Measurements from ENCODE around the gene BRINP3. TPM values are rescaled to one million over a fixed set of nuclear protein-coding genes. Genes with fewer than 3 reads are reported as not detected.
A peak's percentile ranks its signal among the peaks of the same experiment; 100 is the strongest.

Gene BRINP3
- total RNA-seq, 1 experiment from 2014 or later = not detected

DNA sequence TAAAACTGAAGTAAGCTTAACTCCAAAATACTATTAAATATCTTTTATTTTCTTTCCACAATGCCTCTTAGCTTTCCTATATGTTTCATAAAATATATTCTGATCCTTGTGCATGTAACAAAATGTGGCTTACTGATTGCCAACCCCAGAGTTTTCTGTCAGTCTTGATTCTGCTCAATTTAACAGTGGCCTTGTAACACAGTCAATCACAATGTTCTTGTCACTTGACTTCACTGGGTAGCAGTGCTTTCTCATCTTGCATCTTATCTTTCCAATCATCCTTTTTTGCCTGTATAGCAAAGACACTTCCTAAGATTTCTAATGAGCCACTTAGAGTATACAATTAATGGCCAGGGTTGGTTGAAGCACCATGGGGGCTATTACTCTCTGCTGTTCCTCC is 19.9 kb upstream of the BRINP3 start:
- Histone ChIP-seq H3K27ac (ENCODE audit: low read length) (no peak overlapping the region), H3K9ac (ENCODE audit: low read length) (no peak overlapping the region), H3K9me2 (replicated peaks; ENCODE audit: low read length) (no peaks in the 10 kb centered on the region), H2AFZ (ENCODE audit: low read length) (no peak overlapping the region), H3K4me3 (ENCODE audit: low read length) (no peak overlapping the region), H3K4me2 (ENCODE audit: low read length) (no peak overlapping the region), H3K4me1 (ENCODE audit: insufficient read depth, low read length) (no peaks in the 10 kb centered on the region), H4K20me1 (ENCODE audit: low read length) (no peaks in the 10 kb centered on the region), H3F3A (ENCODE audit: low read length, unreplicated experiment) (no peaks in the 10 kb centered on the region), H3K79me2 (ENCODE audit: low read length) (no peaks in the 10 kb centered on the region), H3K27me3 (ENCODE audit: low read length) (peaks cover 24% of the 10 kb centered on the region; the same call in 1 of the 2 replicates), H3K36me3 (ENCODE audit: low read depth, low read length) (no peaks in the 10 kb centered on the region), H3K9me3 (ENCODE audit: low read length) (no peaks in the 10 kb centered on the region)
- TF ChIP-seq, protein P1, sequence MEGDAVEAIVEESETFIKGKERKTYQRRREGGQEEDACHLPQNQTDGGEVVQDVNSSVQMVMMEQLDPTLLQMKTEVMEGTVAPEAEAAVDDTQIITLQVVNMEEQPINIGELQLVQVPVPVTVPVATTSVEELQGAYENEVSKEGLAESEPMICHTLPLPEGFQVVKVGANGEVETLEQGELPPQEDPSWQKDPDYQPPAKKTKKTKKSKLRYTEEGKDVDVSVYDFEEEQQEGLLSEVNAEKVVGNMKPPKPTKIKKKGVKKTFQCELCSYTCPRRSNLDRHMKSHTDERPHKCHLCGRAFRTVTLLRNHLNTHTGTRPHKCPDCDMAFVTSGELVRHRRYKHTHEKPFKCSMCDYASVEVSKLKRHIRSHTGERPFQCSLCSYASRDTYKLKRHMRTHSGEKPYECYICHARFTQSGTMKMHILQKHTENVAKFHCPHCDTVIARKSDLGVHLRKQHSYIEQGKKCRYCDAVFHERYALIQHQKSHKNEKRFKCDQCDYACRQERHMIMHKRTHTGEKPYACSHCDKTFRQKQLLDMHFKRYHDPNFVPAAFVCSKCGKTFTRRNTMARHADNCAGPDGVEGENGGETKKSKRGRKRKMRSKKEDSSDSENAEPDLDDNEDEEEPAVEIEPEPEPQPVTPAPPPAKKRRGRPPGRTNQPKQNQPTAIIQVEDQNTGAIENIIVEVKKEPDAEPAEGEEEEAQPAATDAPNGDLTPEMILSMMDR (conservative IDR thresholded peaks at IDR 0.05; ENCODE audit: low read depth, low read length) = no peak
- TF ChIP-seq EZH2 (IDR thresholded peaks at IDR 0.05; ENCODE audit: low read length, unreplicated experiment) (no peak), EZH2phosphoT487 (IDR thresholded peaks at IDR 0.05; ENCODE audit: borderline replicate concordance, low read length) (no peak)
- DNase-seq (no peak), ATAC-seq (no peak)
- BruUV-seq (replicated peaks) = no TSS peak
- intact Hi-C loops (cut with micrococcal nuclease) = no loop called here
- ChIA-PET CTCF (no interaction called here), POLR2A (ENCODE audit: unreplicated experiment) (no interaction called here)

DNA sequence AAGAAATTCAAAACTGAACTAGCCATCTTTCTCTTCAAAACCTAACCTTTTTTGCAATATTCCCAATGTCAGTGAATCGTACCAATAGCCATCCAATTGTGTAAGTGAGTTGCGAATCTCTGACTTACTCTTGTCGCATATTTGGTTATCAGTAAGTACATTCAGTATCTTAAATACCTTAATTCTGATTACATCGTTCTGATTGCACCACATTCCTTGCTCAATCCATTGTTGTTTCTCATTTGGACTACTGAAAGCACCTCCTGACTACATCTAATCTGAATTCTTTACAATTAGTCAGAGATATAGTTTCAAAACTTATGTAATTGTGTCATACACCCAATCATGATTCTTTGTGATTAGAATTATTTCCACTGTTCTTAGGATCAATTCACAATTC is 16.8 kb upstream of the BRINP3 start:
- Histone ChIP-seq H3K27me3 (ENCODE audit: low read length) (peaks cover 16% of the 10 kb centered on the region; the same call in 1 of the 2 replicates), H3K9me2 (replicated peaks; ENCODE audit: low read length) (no peaks in the 10 kb centered on the region), H3K27ac (ENCODE audit: low read length) (no peak overlapping the region), H3K79me2 (ENCODE audit: low read length) (no peaks in the 10 kb centered on the region), H3F3A (ENCODE audit: low read length, unreplicated experiment) (no peaks in the 10 kb centered on the region), H3K9ac (ENCODE audit: low read length) (no peak overlapping the region), H3K4me3 (ENCODE audit: low read length) (no peak overlapping the region), H3K9me3 (ENCODE audit: low read length) (no peaks in the 10 kb centered on the region), H2AFZ (ENCODE audit: low read length) (no peak overlapping the region), H3K4me1 (ENCODE audit: insufficient read depth, low read length) (no peaks in the 10 kb centered on the region), H4K20me1 (ENCODE audit: low read length) (no peaks in the 10 kb centered on the region), H3K4me2 (ENCODE audit: low read length) (no peak overlapping the region), H3K36me3 (ENCODE audit: low read depth, low read length) (no peaks in the 10 kb centered on the region)
- CTCF ChIA-PET = no interaction called here
- no peak for DNase-seq
- BruUV-seq (replicated peaks) = no TSS peak
- intact Hi-C loops (cut with micrococcal nuclease) = no loop called here
- POLR2A ChIA-PET (ENCODE audit: unreplicated experiment) = no interaction called here
- TF ChIP-seq, protein P1 (conservative IDR thresholded peaks at IDR 0.05; ENCODE audit: low read depth, low read length) = no peak
- TF ChIP-seq EZH2 (IDR thresholded peaks at IDR 0.05; ENCODE audit: low read length, unreplicated experiment) = no peak
- no peak for ATAC-seq

DNA sequence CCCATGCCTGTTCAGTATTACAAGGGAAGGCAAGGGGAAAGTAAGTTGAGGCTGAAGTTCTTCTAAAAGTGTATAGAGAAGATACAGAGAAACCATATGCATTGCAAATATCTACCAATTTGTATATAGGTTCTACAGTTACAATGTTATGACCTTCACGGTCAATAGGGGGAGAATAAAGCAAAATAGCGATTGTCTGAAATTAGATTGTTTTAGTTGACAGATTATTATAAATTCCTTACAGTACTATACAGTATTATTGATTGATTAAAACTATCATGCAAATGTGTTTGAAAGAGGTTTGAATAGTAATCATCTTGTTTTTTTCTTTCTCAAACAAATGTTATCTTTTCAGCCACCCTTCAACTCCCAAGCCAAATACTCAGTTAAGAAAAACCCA is 13.7 kb upstream of the BRINP3 start:
- Histone ChIP-seq H4K20me1 (ENCODE audit: low read length) (no peaks in the 10 kb centered on the region), H3K79me2 (ENCODE audit: low read length) (no peaks in the 10 kb centered on the region), H2AFZ (ENCODE audit: low read length) (no peak overlapping the region), H3K36me3 (ENCODE audit: low read depth, low read length) (no peaks in the 10 kb centered on the region), H3K9me2 (replicated peaks; ENCODE audit: low read length) (no peaks in the 10 kb centered on the region), H3K27me3 (ENCODE audit: low read length) (0 out of 2 replicates have a peak, but pooled peaks cover 10% of the 10 kb centered on the region), H3F3A (ENCODE audit: low read length, unreplicated experiment) (no peaks in the 10 kb centered on the region), H3K9me3 (ENCODE audit: low read length) (no peaks in the 10 kb centered on the region), H3K4me3 (ENCODE audit: low read length) (no peak overlapping the region), H3K27ac (ENCODE audit: low read length) (no peak overlapping the region), H3K4me2 (ENCODE audit: low read length) (no peak overlapping the region), H3K4me1 (ENCODE audit: insufficient read depth, low read length) (no peaks in the 10 kb centered on the region), H3K9ac (ENCODE audit: low read length) (no peak overlapping the region)
- ChIA-PET CTCF (no interaction called here), POLR2A (ENCODE audit: unreplicated experiment) (no interaction called here)
- DNase-seq (no peak), ATAC-seq (no peak)
- intact Hi-C loops (cut with micrococcal nuclease) = no loop called here
- no TSS peak for BruUV-seq (replicated peaks)
- TF ChIP-seq, protein P1 (conservative IDR thresholded peaks at IDR 0.05; ENCODE audit: low read depth, low read length) = peak; percentile 50
- TF ChIP-seq EZH2 (IDR thresholded peaks at IDR 0.05; ENCODE audit: low read length, unreplicated experiment) = no peak

Data from PC-3 (cell line).